A673 (cell line): ENCODE results near the gene EIF4E2. TPM values are rescaled to one million over a fixed set of nuclear protein-coding genes. Genes with fewer than 3 reads are reported as not detected.

Experiments used
- BruUV-seq: library from RNA; stranded (reverse); fragments of 400-500 nt; replicated peaks from 2 replicates; lab custom pipeline; 2021; lab: Mats Ljungman, UMichigan
- CTCF ChIA-PET: fragments of 300-600 bp; sonication (Branson Sonifier 250); formaldehyde crosslinking; loops from one replicate; lab custom pipeline; 2022; ENCODE audit warnings: antibody characterized with exemption; lab: Charles Lee
- POLR2A ChIA-PET: fragments of 300-600 bp; sonication (Branson Sonifier 250); formaldehyde crosslinking; loops from one replicate; lab custom pipeline; 2022; ENCODE audit warnings: antibody characterized with exemption; ENCODE audit not compliant: low non-redundant PET; lab: Charles Lee
- DNase-seq: peaks from one replicate; pipeline ENCODE4 v3.0.0-alpha.2; 2015; ENCODE audit warnings: low spot score
- H3K27ac ChIP-seq: fragments of 200-600 bp; sonication (generic); 2 replicates; pipeline ENCODE4 v1.5.1; 2016; ENCODE audit warnings: mixed run types, low read depth, mild to moderate bottlenecking, mixed read lengths, antibody characterized with exemption, low read length; ENCODE audit not compliant: poor library complexity, severe bottlenecking
- H3K27me3 ChIP-seq: fragments of 200-600 bp; sonication (generic); replicated peaks from 2 replicates; pipeline ENCODE4 v1.6.1; 2017; ENCODE audit warnings: mixed run types, low read depth, mild to moderate bottlenecking, mixed read lengths, antibody characterized with exemption, low read length; ENCODE audit not compliant: insufficient read depth, poor library complexity
- H3K36me3 ChIP-seq: fragments of 200-600 bp; sonication (generic); 2 replicates; pipeline ENCODE4 v1.6.1; 2016; ENCODE audit warnings: mixed run types, mild to moderate bottlenecking, mixed read lengths, antibody characterized with exemption, low read length; ENCODE audit not compliant: insufficient read depth, poor library complexity, severe bottlenecking
- H3K4me1 ChIP-seq: fragments of 200-600 bp; sonication (generic); 2 replicates; pipeline ENCODE4 v1.6.1; 2017; ENCODE audit warnings: mixed run types, mild to moderate bottlenecking, mixed read lengths, antibody characterized with exemption, low read length; ENCODE audit not compliant: insufficient read depth, poor library complexity, severe bottlenecking
- H3K4me3 ChIP-seq: fragments of 200-600 bp; sonication (generic); 2 replicates; pipeline ENCODE4 v1.5.1; 2016; ENCODE audit warnings: low read depth, mixed run types, mild to moderate bottlenecking, mixed read lengths, low read length; ENCODE audit not compliant: poor library complexity, severe bottlenecking
- H3K9me3 ChIP-seq: fragments of 200-600 bp; sonication (generic); 2 replicates; pipeline ENCODE4 v1.6.1; 2016; ENCODE audit warnings: mixed run types, low read depth, mild to moderate bottlenecking, mixed read lengths, antibody characterized with exemption, low read length; ENCODE audit not compliant: poor library complexity, severe bottlenecking
- EZH2 ChIP-seq: fragments of 200-600 bp; sonication (generic); IDR thresholded peaks from 2 replicates; pipeline ENCODE4 v1.6.1; 2017; ENCODE audit warnings: borderline replicate concordance, low read depth, mild to moderate bottlenecking, mixed read lengths, antibody characterized with exemption, low read length; ENCODE audit not compliant: poor library complexity, severe bottlenecking
- intact Hi-C: fragments of 100-400 bp; cut with micrococcal nuclease; formaldehyde crosslinking; loops from one replicate; pipeline ENCODE4 v1.10.0; 2022; ENCODE audit not compliant: unreplicated experiment
- total RNA-seq: library from RNA; stranded (reverse); gene quantifications from 2 replicates; pipeline ENCODE4 v1.2.3, GENCODE V29; 2021
- TF ChIP-seq, protein P1 (sequence below): fragments of 300-800, 200-600 bp; sonication (generic); conservative IDR thresholded peaks from 2 replicates; pipeline ENCODE4 v1.5.1; 2017; ENCODE audit warnings: low read depth, mild to moderate bottlenecking, antibody characterized with exemption, low read length, moderate library complexity, mixed read lengths

EIF4E2 gene
- total RNA-seq, 1 experiment from 2014 or later = 60.8 TPM

DNA sequence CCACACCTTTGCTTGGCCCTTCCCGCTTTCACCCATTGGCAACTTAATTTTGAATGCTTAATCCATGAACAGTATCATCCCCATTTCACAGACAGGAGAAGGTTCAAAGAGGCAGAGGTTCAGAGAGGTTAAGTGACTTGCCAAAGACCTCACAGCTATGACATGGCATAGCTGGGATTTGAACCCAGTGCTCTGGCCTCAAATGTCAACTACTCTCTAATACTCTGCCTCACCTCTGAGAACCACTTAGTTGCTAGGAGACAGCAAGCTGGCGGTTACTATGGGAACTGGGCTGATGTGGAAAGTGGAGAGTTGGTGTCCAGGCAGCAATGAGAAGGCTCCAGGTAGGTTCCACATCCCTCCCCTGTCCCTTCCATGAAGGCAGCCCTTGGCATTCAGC is 46.1 kb upstream of the EIF4E2 start:
- intact Hi-C loops = no loop called here
- DNase-seq = no peak
- no peak overlapping the region for H3K27ac ChIP-seq
- no TSS peak for BruUV-seq
- ChIA-PET CTCF (interaction anchor here (0.6 kb wide), 1 partner anchor 22 kb away, joined by 3 read pairs; the partner anchor contains the start of gene CHRND), POLR2A (no interaction called here)
- no peak overlapping the region for H3K4me3 ChIP-seq
- H3K27me3 ChIP-seq = peaks cover 16% of the 10 kb centered on the region
- no peaks in the 10 kb centered on the region for H3K9me3 ChIP-seq
- H3K4me1 ChIP-seq = peaks cover 8% of the 10 kb centered on the region
- TF ChIP-seq EZH2 = no peak
- TF ChIP-seq, protein P1, sequence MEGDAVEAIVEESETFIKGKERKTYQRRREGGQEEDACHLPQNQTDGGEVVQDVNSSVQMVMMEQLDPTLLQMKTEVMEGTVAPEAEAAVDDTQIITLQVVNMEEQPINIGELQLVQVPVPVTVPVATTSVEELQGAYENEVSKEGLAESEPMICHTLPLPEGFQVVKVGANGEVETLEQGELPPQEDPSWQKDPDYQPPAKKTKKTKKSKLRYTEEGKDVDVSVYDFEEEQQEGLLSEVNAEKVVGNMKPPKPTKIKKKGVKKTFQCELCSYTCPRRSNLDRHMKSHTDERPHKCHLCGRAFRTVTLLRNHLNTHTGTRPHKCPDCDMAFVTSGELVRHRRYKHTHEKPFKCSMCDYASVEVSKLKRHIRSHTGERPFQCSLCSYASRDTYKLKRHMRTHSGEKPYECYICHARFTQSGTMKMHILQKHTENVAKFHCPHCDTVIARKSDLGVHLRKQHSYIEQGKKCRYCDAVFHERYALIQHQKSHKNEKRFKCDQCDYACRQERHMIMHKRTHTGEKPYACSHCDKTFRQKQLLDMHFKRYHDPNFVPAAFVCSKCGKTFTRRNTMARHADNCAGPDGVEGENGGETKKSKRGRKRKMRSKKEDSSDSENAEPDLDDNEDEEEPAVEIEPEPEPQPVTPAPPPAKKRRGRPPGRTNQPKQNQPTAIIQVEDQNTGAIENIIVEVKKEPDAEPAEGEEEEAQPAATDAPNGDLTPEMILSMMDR = no peak
- no peaks in the 10 kb centered on the region for H3K36me3 ChIP-seq

DNA sequence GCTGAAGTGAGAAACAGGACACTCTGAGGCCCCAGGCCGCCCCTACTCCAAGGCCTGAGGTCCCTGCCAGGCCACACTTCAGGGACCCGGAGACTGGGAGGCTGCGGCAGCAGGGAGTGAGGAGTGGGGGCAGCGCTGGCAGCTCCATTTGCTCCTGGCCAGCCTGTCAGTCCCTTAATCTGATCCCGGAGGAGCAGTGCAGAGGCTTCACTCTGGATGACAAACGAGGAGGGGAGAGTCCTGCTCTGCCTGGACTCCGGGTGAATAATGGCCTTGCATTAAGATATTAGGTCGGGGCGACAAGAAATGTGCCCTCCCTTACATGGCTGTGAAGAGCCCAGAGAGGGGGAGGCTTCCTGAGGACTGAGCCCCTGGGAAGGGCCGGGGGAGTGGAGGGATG is 44.6 kb upstream of the EIF4E2 start:
- TF ChIP-seq EZH2 = no peak
- TF ChIP-seq, protein P1 = no peak
- intact Hi-C loops = no loop called here

DNA sequence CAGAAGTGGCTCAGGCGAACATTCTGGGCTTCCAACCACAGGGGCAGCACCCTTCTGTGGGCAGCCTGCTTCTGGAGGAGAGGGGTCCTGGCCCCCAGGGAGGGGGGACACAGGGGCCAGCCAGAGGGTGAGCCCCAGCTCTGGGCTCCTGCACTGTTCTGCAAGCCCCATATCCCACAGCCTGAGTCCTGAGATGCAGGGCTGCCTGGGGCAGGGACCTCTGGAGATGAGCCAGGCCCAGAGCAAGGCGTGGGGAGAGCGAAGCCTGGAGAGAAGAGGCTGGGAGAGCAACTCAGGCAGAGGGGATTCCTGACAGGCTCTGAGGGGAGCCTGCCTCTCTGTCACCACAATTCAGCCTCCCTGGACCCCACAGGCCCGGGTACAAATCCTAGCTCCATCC is 43.8 kb upstream of the EIF4E2 start:
- H3K27ac ChIP-seq = no peak overlapping the region
- ChIA-PET CTCF (no interaction called here), POLR2A (no interaction called here)
- H3K27me3 ChIP-seq = peaks cover 16% of the 10 kb centered on the region
- no peaks in the 10 kb centered on the region for H3K9me3 ChIP-seq
- TF ChIP-seq, protein P1 = no peak
- TF ChIP-seq EZH2 = no peak
- no peak for DNase-seq
- H3K4me1 ChIP-seq = peaks cover 8% of the 10 kb centered on the region
- no peaks in the 10 kb centered on the region for H3K36me3 ChIP-seq
- intact Hi-C loops = no loop called here
- no TSS peak for BruUV-seq
- H3K4me3 ChIP-seq = no peak overlapping the region

More for the DNA sequence above, 44.6 kb upstream of the EIF4E2 start:
- Histone ChIP-seq H3K4me3 (no peak overlapping the region), H3K27ac (no peak overlapping the region), H3K9me3 (no peaks in the 10 kb centered on the region), H3K4me1 (peaks cover 8% of the 10 kb centered on the region), H3K36me3 (no peaks in the 10 kb centered on the region), H3K27me3 (peaks cover 16% of the 10 kb centered on the region)
- ChIA-PET CTCF (no interaction called here), POLR2A (no interaction called here)
- DNase-seq = no peak
- no TSS peak for BruUV-seq
